HL-60 (cell line): ENCODE data around the gene LPO.

ENCODE experiments used
- CTCF ChIP-seq: IDR thresholded peaks from one replicate; pipeline ENCODE4 v1.5.1; 2011; ENCODE audit warnings: low read length, control low read depth, inconsistent platforms; ENCODE audit not compliant: insufficient read depth
- POLR2AphosphoS5 ChIP-seq: IDR thresholded peaks from 2 replicates; pipeline ENCODE4 v1.6.1; 2012; ENCODE audit warnings: low read depth
- REST ChIP-seq: IDR thresholded peaks from 2 replicates; pipeline ENCODE4 v1.6.1; 2012; ENCODE audit warnings: low read depth; ENCODE audit not compliant: insufficient replicate concordance
- SPI1 ChIP-seq: IDR thresholded peaks from 2 replicates; pipeline ENCODE4 v1.6.1; 2012; ENCODE audit warnings: low read depth, mild to moderate bottlenecking, borderline replicate concordance

GRCh38 chr17:58252141-58252540 lies 13.8 kb downstream of the LPO start:
- TF ChIP-seq CTCF (no peak), REST (no peak), POLR2AphosphoS5 (no peak), SPI1 (no peak)
